Stimulated activated naive CD4-positive, alpha-beta T cell treated with Interleukin-2 at 50 U/mL for 16 hours (primary cell): Measurements from ENCODE around the gene GRPEL1.
A peak's percentile ranks its signal among the peaks of the same experiment; 100 is the strongest.
"Not testable (repeated sequence)": the region's sequence is repeated elsewhere in the genome, so short reads cannot be mapped to it uniquely, and the experiment has no call there.

Experiments
- DNase-seq: peaks from one replicate; lab custom pipeline; 2025; lab: John Stamatoyannopoulos, UW

Gene GRPEL1

DNA sequence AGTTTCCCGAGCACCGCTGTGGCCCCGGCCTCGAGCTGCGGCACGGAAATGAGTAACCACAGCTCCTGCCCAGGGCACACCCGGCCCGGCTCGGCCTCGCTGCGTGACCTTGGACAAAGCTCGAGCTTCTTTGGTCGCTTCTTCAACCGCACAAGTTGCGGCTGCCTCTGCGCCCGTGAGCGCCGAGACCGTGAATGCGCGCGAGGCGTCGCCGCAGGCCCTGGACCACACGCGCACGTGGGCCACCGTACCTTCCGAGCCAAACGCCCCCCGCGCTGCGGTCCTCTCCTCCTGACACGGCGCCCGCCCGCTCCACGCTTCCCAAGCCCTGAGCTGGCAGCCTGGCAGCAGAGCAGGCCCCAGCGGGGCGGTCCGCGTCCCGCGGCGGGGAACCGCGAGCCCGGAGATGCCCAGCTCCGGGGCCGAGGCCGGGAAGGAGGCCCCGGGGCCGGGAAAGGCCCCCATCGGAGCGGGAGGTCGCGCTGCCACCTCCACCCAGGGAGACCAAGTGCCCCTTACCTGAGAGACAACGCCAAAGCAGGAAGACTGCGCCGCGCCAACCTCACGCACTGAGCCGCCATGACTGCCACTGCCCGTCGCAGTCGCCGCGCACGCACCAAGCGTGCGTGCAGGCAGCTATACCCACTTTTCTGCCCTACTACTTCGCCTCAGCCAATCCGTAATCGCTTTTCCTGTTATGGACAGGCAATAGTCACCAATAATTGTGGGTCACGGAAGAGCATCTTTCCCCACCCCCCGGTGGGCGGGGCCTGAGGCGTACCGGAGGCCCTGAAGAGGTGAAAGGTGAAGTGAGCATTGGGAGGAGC lies at the start of gene GRPEL1:
Gene GRPEL1, minus strand, starts transcription at position 613 of the 827 bp plus-strand sequence. Its CDS starts 32 bp downstream, at position 581.
- DNase-seq, result peak; percentile 98

DNA sequence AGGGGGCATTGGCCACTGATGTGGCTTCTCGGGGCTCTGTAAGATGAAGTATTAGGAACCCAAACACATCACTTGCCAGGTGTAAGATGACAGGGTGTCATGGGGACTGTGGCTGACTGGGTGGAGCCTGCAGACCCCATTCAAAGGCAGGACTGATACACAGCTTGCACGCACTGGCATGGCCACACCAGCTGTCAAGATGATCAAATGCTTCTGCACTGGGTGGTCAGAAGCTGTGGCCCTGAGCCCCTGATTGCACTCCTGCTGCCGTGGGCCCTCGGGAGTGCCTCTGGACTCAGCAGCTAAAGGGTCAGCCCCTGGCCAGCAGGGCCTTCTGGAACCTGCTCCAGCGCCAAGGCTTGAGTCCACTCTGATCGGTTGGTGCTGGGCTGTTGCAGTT lies 48.8 kb upstream of the GRPEL1 start:
- DNase-seq, result no peak

DNA sequence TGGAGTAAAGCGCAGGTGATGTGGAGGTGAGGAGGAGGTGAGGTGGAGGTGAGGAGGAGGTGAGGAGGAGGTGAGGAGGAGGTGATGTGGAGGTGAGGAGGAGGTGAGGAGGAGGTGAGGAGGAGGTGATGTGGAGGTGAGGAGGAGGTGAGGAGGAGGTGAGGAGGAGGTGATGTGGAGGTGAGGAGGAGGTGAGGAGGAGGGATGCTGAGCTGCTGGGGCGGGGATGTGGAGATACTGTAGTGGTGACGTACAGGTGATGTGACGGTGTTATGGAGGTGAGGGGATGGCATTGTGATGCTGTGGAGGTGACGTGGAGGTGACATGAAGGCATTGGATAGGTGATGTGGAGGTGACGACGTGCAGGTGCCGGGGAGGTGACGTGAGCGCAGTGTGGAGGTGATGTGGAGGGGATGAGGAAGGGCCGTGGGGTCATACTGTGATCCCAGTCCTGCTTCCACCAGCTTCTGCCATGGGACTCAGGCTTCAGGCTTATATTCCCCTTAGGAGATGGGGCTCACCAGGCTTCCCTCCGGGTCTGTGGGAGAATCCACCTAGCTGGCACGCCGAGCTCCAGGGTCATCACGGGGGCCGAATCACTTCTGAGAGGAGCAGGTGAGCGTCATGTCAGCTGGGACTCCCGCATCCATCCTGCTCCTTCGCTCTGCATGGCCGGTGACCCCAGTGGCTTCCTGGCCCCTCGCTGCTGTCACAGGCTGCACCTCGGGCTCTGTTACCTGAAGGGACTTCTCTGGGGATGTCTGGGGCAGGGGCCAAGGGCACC lies 47.9 kb upstream of the GRPEL1 start:
- no peak for DNase-seq

DNA sequence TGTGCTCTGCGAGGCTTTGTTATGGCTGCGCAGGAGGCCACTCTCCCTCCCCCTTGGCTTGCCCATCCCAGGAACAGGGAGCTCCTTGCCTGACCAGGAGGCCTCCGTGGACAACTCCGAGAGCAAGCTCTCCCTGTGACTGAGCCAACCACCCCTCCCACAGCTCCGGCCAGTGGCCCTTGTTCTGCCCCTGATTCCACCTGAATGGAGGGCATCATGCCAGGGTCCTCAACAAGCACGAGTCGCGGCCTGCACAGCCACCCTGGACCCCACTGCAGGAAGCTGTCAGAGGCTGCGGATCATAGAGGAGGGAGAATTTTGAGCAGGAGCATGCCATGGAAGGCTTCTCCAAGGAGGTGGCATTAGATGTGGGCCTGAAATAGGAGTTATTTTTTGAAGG lies 44.8 kb upstream of the GRPEL1 start:
- no peak for DNase-seq

DNA sequence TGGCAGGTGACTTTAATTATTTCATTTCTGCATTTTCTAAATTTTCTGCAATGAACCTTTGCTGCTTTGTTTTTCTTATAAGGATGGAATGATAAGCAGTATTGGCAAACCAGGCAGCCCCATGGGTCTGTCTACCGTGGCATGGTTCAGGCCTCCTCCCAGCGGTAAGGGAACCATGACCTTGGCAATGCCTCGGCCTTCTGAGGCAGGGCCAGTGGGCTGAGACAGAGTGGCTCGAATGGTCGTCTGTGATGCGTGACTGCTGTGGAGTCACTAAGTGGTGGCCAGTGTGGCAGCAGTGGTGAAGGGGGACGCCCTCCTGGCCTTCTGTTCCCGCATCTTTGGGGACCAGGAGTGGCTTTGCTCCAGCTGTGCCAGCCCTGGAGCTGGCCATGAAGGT lies 43.6 kb upstream of the GRPEL1 start:
- DNase-seq, result no peak

DNA sequence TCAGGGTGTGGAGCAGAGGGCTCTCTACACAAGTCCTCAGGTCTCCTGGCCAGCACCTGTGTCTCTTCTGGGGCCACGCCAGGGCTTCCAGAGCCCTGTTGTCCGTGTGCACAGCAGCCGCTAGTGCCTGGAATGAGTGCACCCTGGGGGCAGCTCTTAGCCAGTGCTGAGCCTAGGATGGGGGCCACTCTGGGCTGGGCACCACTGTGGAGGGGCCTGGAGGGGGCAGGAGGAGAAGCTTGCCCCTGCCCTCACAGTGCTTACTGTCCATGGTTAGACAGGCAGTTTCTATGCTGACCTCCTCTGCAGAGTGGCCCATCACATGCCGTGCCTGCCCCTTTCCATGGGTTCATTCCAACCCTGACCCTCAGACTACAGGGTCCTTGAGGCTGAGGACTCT lies 42.7 kb upstream of the GRPEL1 start:
- DNase-seq, result no peak

DNA sequence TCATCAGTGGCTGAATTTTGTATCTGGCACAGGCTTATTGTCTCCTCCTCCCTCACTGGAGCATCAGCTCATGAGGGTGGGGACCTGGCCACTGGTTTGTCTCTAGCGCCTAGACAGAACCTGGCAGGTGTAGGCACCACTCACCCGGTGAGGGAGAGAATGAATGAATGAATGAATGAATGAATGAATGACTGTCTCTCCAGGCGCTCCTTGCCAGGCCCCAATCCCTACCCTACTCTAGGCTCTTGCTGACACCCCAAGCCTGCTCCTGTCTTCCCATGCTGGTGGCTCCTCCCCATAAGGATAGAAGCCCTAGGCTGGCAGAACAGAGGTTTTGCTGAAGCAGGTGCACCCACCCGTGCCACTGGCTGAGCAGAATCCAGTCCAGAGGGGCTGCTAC lies 41.3 kb upstream of the GRPEL1 start:
- DNase-seq, result no peak

DNA sequence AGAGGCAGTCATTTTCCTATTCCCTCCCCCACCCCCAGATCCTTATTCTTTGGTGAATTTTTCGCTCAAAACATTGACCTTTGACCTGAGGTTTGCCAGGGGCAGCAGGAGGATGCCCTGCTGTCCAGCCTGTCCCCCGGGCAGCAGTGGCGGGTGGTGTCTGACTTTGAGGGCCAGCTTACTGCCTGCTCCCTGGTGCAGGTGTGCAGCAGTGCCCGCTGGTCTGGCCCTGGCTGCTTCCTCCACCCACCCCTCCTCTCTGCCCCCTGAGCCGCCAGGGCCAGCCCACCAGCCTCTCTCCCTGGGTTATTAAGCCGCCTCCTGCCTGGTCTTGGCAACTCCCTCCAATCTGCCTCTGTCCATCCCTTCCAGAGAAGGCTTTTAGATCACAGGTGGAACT lies 40.8 kb upstream of the GRPEL1 start:
- no peak for DNase-seq

DNA sequence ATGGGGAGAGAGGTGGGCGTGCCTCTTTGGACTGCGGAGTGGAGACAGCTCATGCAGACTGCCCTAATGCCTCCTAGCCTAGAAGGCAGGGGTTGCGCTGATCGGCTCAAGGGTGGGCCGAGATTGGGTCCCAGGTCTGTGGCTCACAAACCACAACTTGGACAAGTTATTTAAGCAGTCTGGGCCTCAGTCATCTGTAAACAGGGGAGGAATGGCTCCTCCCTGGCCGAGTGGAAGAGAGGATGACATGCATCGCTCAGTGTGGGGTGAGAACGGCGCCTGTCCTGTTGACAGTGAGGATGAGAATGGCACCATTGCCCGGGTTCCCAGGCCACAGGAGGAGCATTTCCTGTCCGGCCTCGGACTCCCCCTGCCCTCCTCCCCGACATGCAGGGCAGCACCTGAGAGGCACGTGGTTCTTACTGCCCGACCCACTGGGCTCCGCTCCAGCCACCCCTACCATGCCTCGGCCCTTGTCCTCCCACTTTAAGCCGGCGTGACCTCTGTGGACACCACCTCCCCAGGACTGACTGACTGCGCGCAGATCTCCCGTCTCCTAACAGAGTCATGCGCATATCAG lies 40.3 kb upstream of the GRPEL1 start:
- DNase-seq, result no peak

DNA sequence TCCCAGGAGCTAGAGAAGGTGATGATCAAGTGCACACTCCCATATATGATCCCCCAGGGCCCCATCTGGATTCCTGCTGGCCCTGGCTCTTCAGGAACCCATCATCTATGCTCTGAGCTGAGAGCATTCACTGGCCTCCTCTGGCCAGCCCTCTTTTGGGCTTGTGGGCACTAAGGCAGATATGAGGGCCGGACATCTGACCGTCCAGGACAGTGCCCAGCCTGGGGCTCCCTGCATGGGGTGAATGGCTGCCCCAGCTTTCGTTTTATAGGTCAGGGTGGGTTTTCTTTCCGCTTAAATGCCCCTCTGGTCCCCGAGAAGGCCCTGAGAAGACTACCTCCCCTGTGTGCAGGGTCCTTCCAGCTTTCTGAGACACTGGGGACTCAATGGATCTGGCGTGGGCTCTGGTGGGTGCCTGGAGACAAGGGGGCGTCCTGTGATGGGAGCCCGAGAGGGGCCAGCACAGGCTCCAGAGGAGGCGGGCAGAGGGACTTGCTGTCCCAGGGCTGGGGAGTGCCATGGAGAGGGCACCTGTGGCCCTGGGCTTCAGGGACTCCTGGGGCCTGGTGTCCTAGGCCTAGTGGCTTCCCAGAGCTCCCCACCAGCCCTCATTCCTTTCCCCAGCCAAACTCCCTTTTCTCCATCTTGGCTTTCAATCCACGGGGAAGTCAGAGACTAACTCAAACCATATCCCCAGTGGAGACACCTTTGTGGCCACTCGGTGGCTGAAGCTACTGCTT lies 39.5 kb upstream of the GRPEL1 start:
- DNase-seq, result no peak

DNA sequence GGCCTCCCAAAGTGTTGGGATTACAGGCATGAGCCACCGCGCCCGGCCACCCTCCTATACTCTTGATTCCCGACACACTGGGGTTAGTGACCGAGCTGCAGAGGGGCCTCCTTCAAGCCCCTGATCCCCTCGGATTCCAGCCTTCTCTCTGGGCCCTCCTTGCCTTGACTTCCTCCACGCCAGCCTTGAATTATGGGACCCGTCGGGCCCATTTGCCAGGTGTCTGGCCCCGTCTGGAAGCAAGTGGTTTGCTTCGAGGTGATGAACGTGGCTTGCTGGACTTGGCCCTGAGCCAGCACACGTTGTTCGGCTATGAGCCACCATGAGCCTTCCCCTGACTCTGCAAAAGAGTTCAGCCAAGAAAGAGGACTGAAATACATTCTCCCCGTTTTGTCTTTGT lies 37.4 kb upstream of the GRPEL1 start:
- DNase-seq, result no peak

DNA sequence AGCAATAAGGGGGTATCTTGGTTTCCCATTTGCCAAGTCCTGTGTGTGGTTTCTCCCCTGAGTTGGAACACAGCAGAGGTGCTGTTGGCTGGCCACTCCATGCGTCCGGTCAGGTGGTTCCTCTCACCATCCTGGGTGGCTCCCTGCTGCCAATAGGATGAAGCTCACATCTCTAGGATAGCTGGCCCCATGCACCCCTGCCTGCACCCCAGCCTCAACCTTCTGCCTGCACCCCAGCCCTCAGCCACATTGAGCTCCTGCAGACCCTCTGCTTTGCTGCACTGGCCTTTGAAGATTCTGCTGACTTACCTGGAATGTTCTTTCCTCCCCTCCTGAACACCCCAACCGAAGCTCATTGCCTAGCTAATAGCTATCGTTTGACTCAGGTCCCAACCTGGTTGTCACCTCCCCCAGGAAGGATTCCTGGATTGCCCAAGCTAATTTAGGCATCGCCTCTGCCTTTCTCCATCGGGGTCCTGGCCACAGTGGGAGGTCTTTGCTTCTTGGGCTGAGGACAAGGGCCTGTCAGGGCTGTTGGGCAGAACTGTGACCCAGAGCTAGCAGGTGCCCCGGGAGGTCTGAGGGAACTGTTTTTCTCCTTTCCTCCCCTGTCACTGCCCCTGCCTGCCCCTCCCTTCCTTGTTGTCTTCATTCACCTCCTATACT lies 36.6 kb upstream of the GRPEL1 start:
- DNase-seq, result no peak

DNA sequence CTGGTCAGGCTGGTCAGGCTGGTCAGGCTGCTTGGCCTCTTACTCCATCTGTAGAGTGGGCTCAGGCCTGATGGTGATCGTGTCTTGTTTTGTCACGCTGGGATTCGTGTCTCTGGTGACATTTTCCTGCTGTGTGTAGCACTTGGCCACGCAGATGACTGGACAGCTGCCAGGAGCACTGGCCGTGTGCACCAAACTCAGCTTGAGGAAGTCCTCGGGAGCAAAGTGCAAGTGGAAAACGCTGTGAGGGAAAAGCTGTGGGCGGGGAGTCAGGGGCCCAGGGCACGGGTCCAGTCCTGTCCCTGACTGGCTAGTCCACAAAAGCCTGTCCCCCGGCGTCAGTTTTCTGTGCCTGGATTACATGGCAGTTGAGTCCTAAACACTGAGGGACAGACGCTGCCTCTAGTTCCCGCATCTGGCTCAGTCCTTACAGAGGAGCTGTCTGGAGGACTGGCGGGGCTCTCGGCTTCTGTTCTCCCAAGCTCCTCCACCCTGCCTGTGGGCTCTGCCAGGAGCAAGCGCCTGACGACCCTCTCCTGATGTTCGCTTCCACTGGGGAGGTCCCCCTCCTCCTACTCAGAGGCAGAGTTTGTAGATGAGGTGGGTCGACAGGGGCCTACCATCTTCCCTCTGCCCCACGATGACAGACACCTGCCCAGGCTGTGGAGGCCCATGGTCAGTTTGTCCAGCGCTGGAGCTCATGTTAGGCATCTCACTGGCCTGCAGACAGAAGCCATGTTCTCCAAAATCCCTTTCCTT lies 35.9 kb upstream of the GRPEL1 start:
- DNase-seq, result no peak

DNA sequence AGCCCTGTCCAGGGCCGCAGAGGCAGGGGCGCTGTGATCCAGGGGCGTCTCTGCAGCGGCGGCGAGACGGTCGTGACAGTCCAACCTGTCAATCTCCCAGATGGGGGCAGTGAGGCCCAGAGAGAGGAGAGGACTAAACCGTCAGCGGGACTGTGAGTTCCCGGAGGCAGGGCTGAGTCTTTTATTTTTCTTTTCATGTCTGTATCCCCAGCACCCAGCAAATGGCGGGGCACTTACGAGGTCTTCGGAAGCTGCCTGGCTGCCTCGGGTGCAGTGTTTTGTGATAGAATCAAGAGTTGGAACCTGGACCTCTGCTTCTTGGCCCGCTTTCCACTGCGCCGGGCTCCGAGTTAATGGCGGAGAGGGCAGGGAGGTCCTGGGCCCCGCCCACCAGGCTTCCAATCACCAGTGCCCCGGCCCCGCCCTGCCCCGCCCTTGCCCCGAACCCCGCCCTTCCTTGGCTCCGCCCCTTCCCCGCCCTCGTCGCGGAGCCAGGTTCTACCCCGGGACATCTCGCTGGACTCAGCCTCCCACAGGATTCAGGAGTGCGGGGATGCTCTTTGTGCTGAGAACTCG lies 35.3 kb upstream of the GRPEL1 start:
- DNase-seq, result peak; percentile 78

DNA sequence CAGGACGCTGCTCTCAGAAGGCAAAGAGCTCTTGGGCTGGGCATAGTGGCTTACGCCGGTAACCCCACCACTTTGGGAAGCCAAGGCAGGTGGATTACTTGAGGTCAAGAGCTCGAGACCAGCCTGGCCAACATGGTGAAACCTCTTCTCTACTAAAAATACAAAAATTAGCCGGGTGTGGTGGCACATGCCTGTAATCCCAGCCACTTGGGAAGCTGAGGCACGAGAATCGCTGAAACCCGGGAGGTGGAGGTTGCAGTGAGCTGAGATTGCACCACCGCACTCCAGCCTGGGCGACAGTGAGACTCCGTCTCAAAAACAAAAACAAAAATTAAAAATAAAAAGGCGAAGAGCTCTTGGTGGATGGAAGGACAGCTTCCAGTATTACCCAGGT lies 34.6 kb upstream of the GRPEL1 start:
- DNase-seq, result not testable (repeated sequence)

DNA sequence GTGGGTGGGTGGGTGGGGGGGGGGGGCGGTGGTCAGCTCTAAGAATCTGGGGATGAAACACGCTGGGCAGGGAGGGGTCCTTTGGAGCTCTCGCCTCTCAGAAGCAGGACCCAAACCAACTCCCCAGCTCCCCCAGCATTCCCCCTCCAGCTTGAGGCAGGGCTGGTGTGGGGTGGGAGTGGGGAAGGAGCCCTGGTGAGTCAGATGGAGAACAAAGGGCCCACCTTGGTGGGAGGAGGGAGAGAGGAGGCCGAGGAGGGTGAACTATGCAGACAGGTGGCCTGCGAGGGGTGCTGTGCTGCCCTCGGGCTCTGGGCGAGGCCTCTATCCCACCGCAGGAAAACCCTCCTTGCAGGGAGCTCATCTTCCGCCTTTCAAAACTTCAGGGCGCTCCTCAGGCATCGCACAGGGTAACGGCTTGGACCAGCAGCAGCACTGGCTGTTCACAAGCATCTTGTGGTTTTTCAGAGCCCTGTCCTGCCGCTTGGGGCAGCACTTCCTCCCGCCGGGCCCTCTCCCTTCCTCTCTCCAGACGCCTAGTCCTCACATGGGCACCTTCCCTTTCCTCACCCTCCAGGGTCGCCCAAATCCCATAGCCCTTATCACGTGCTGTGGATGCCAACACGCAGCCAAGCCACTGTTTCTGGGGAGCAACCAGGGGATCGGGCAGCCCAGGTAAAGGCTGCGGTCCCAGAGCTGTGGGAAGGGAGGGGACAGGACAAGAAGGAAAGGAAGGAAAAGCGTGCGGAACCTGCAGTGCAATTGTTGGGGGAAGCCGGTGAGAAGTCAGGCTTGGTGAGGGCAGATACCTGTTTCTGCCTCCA lies 34.0 kb upstream of the GRPEL1 start:
- DNase-seq, result peak; percentile 42

DNA sequence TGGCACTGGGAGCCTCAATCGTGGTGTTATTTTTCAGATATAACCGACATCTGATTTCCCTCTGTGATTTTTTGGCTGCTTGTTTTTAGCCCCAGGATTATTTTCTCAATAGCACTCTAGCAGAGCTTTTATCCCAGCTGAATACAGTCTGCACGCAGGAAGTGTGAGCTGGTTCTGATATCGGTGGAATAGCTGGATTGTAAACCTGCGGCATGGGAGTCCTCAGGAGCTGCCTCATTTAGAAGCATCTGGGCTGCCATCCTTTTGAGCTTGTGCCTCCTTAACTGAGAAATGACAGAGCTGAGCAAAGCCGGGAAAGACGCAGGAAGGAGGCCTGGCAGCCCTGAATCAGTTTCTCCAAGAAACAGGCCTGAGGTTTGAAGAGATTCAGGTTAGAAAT lies 28.4 kb upstream of the GRPEL1 start:
- DNase-seq, result no peak

DNA sequence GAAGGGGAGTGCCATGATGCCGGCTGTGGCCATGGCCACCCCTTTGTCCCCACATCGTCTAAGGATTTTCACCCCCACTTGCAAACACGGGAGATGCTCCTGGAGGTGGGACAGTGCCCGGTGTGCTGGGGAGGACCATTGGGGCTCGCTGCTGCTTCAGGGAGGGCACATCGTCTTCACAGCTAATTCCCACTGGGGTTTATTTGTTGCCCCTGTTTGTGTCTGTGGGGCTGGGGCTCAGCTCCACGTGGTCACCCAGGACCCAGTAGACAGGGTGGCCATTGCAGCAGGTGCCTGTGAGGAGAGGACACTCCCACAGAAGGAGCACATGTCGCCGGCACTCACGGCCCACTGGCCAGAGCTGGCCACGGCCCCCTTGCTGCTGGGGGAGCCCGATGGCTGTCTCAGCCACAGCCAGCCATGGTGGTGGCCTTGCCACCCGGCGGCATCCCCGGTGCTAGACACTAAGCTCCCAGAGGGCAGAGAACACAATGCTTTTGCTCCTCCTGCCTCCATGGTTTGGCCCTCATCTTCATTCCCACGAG lies 27.8 kb upstream of the GRPEL1 start:
- no peak for DNase-seq

DNA sequence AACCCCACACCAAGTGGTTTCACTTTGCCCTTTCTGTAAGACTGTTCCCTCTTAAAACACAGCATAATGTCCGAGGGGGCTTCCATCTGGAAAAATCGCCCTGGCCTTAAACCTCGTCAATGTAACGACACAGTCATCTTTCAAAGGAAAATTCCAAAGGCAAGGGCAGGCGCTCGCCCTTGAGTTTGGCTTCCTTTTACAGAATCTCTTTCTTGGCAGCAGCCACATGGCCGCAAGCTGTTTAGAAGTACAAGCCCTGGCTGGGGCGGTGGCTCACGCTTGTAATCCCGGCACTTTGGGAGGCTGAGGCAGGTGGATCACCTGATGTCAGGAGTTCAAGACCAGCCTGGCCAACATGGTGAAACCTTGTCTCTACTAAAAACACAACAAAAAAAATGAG lies 27.1 kb upstream of the GRPEL1 start:
- no peak for DNase-seq
